PC-3 (cell line): Measurements from ENCODE around the gene THEM4. TPM values are rescaled to one million over a fixed set of nuclear protein-coding genes. Genes with fewer than 3 reads are reported as not detected.
A peak's percentile ranks its signal among the peaks of the same experiment; 100 is the strongest.

Experiments
- ATAC-seq: fragments of 200-7000 bp; cut with Tn5 transposase; 2 replicates; pipeline ENCODE4 v1.9.1; 2020; ENCODE audit warnings: mild to moderate bottlenecking, moderate library complexity
- BruUV-seq: library from RNA; stranded (reverse); fragments of 400-500 nt; replicated peaks from 2 replicates; lab custom pipeline; 2021; lab: Mats Ljungman, UMichigan
- CTCF ChIA-PET: fragments of 300-600 bp; sonication (Branson Sonifier 250); formaldehyde crosslinking; loops from one replicate; lab custom pipeline; 2022; ENCODE audit warnings: antibody characterized with exemption; lab: Charles Lee
- POLR2A ChIA-PET: fragments of 300-600 bp; sonication (Branson Sonifier 250); formaldehyde crosslinking; loops from one replicate; lab custom pipeline; 2022; ENCODE audit warnings: antibody characterized with exemption; ENCODE audit not compliant: unreplicated experiment; lab: Charles Lee
- DNase-seq: peaks from one replicate; pipeline ENCODE4 v3.0.0-alpha.2; 2015
- H2AFZ ChIP-seq: fragments of 300-600 bp; sonication (generic); 2 replicates; pipeline ENCODE4 v1.6.0; 2016; ENCODE audit warnings: antibody characterized with exemption, low read length
- H3F3A ChIP-seq: fragments of 300-600 bp; sonication (generic); one replicate; pipeline ENCODE4 v1.6.0; 2017; ENCODE audit warnings: antibody characterized with exemption, low read length, control low read depth, mild to moderate bottlenecking; ENCODE audit not compliant: unreplicated experiment
- H3K27ac ChIP-seq: fragments of 300-600 bp; sonication (generic); 2 replicates; pipeline ENCODE4 v1.5.1; 2016; ENCODE audit warnings: mild to moderate bottlenecking, low read length
- H3K27me3 ChIP-seq: fragments of 300-600 bp; sonication (generic); 2 replicates; pipeline ENCODE4 v1.6.1; 2016; ENCODE audit warnings: low read length, mixed read lengths
- H3K36me3 ChIP-seq: fragments of 300-600 bp; sonication (generic); 2 replicates; pipeline ENCODE4 v1.6.1; 2016; ENCODE audit warnings: low read depth, mixed run types, low read length, mixed read lengths
- H3K4me1 ChIP-seq: fragments of 300-600 bp; sonication (generic); 2 replicates; pipeline ENCODE4 v1.5.1; 2016; ENCODE audit warnings: low read length; ENCODE audit not compliant: insufficient read depth
- H3K4me2 ChIP-seq: fragments of 300-600 bp; sonication (generic); 2 replicates; pipeline ENCODE4 v1.6.0; 2016; ENCODE audit warnings: low read length
- H3K4me3 ChIP-seq: fragments of 300-600 bp; sonication (generic); 2 replicates; pipeline ENCODE4 v1.5.1; 2016; ENCODE audit warnings: mild to moderate bottlenecking, low read length, mixed read lengths
- H3K79me2 ChIP-seq: fragments of 300-600 bp; sonication (generic); 2 replicates; pipeline ENCODE4 v1.6.1; 2017; ENCODE audit warnings: low read length, mixed read lengths
- H3K9ac ChIP-seq: fragments of 300-600 bp; sonication (generic); 2 replicates; pipeline ENCODE4 v1.6.0; 2016; ENCODE audit warnings: mild to moderate bottlenecking, low read length
- H3K9me2 ChIP-seq: fragments of 300-600 bp; sonication (generic); replicated peaks from 2 replicates; pipeline ENCODE4 v1.6.1; 2016; ENCODE audit warnings: mixed run types, low read length, mixed read lengths
- H3K9me3 ChIP-seq: fragments of 300-600 bp; sonication (generic); 2 replicates; pipeline ENCODE4 v1.6.1; 2016; ENCODE audit warnings: low read length, mixed read lengths
- H4K20me1 ChIP-seq: fragments of 300-600 bp; sonication (generic); 2 replicates; pipeline ENCODE4 v1.6.1; 2016; ENCODE audit warnings: low read length, mixed read lengths
- EZH2 ChIP-seq: fragments of 300-600 bp; sonication (generic); IDR thresholded peaks from one replicate; pipeline ENCODE4 v1.6.1; 2017; ENCODE audit warnings: antibody characterized with exemption, mild to moderate bottlenecking, low read length; ENCODE audit not compliant: unreplicated experiment
- EZH2phosphoT487 ChIP-seq: fragments of 300-600 bp; sonication (generic); IDR thresholded peaks from 2 replicates; pipeline ENCODE4 v1.6.1; 2018; ENCODE audit warnings: mild to moderate bottlenecking, antibody characterized with exemption, low read length, borderline replicate concordance
- intact Hi-C: fragments of 100-400 bp; cut with micrococcal nuclease; formaldehyde crosslinking; loops from 2 replicates; pipeline ENCODE4 v1.9.0; 2023
- total RNA-seq: library from RNA; depleted of rRNA; stranded (reverse); fragments of >200 nt; gene quantifications from 2 replicates; pipeline ENCODE4 v1.2.3, GENCODE V29; 2014
- TF ChIP-seq, protein P1 (sequence below): fragments of 300-600 bp; sonication (generic); conservative IDR thresholded peaks from 2 replicates; pipeline ENCODE4 v1.5.1; 2017; ENCODE audit warnings: antibody characterized with exemption, low read depth, mild to moderate bottlenecking, low read length

Gene THEM4
- total RNA-seq, 1 experiment from 2014 or later = 18.1 TPM

DNA sequence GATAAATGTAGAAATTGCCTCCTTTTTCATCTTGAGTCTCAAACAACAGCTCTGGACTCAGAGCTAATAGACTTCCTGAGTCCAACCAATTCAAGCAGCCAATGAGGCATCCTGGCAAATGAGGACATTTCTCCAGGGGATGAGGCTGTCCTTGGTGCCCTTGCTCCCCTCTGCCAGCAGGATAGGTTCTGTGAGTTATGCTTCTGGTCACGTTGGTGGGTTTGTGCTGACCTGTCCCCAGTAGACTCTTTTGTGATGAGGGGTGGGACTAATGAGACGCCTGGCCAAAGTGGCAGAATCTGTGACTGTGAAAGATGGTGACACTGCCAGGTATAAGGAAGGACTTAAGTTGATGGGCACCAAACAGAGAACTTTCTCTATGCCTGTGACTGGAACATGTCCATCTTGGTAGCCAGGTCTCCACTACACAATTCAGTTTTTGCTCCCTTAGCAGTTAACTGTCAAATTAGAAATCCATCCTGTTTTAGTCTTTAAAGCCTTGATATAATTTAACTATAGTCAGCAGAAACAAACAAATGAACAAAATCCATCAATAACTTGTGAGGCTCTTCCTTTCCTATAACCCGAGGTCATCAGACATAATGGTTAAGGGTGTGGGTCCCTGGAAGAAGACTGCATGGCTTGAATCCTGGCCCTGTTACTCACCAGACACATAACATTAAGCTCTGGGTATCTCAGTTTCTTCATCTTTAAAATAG lies 35.7 kb upstream of the THEM4 start:
- H3K79me2 ChIP-seq = no peaks in the 10 kb centered on the region
- intact Hi-C loops = loop anchor here (5.0 kb wide), 1 partner anchor 58 kb away; no protein-coding TSS in a partner anchor
- no peak overlapping the region; the same call in 1 of the 2 replicates for H2AFZ ChIP-seq
- ChIA-PET CTCF (interaction anchor here (1.5 kb wide), 1 partner anchor 9 kb away, joined by 8 read pairs; no protein-coding TSS in a partner anchor), POLR2A (interaction anchor here (0.6 to 0.7 kb wide), 3 partner anchors 10 to 46 kb away, joined by 3 read pairs; no protein-coding TSS in a partner anchor)
- peaks cover 55% of the 10 kb centered on the region for H3K4me1 ChIP-seq
- H4K20me1 ChIP-seq = no peaks in the 10 kb centered on the region
- TSS peak; percentile 81 for BruUV-seq
- H3F3A ChIP-seq = peaks cover 9% of the 10 kb centered on the region
- H3K27me3 ChIP-seq = no peaks in the 10 kb centered on the region
- TF ChIP-seq, protein P1, sequence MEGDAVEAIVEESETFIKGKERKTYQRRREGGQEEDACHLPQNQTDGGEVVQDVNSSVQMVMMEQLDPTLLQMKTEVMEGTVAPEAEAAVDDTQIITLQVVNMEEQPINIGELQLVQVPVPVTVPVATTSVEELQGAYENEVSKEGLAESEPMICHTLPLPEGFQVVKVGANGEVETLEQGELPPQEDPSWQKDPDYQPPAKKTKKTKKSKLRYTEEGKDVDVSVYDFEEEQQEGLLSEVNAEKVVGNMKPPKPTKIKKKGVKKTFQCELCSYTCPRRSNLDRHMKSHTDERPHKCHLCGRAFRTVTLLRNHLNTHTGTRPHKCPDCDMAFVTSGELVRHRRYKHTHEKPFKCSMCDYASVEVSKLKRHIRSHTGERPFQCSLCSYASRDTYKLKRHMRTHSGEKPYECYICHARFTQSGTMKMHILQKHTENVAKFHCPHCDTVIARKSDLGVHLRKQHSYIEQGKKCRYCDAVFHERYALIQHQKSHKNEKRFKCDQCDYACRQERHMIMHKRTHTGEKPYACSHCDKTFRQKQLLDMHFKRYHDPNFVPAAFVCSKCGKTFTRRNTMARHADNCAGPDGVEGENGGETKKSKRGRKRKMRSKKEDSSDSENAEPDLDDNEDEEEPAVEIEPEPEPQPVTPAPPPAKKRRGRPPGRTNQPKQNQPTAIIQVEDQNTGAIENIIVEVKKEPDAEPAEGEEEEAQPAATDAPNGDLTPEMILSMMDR = no peak
- TF ChIP-seq EZH2phosphoT487 (no peak), EZH2 (no peak)
- peak overlapping the region; percentile 96 for H3K27ac ChIP-seq
- peak overlapping the region; percentile 87 for H3K9ac ChIP-seq
- no peaks in the 10 kb centered on the region for H3K36me3 ChIP-seq
- H3K9me2 ChIP-seq = no peaks in the 10 kb centered on the region
- peak overlapping the region; percentile 83 for H3K4me2 ChIP-seq
- no peaks in the 10 kb centered on the region for H3K9me3 ChIP-seq
- no peak for DNase-seq
- peak overlapping the region; percentile 23; the same call in 1 of the 2 replicates for H3K4me3 ChIP-seq
- no peak for ATAC-seq

DNA sequence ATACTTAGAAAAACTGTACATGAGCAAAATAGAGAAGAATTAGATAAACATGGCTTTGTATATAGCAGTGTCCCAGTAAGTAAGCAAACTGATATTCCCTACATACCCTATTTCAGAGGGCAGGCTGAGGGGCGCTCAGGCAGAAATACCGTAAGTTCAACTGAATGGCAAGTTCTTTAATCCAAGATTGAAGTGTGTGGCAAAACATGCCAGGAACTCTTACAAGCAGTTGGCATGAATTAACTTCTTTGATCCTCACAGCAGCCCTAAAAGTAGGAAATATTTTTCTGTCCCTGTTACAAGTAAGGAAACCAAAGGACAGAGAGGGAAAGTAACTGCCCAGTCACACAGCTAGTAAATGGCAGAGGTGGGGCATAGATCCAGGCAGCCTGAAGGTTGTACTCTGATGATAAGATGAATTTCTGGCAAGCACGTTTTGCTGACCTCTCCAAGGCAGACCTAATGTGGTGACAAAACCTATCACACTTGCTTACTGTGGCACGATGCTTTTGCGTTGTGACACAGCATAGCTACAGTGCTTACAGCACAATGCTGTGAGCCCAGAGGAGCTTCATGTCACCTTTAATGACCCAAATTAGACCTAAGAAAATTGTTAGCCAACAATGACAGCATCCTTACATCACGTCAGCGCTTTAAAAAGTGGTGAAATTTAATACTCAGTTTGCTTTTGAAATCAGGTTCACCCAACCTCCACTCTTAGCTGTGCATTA lies 35.0 kb upstream of the THEM4 start:
- Histone ChIP-seq H2AFZ (no peak overlapping the region), H3K4me2 (peak overlapping the region; percentile 83; the same call in 1 of the 2 replicates), H3K36me3 (no peaks in the 10 kb centered on the region), H3K4me1 (peaks cover 55% of the 10 kb centered on the region), H3K9ac (peak overlapping the region; percentile 87; the same call in 1 of the 2 replicates), H3K27me3 (no peaks in the 10 kb centered on the region), H4K20me1 (no peaks in the 10 kb centered on the region), H3K9me2 (no peaks in the 10 kb centered on the region), H3F3A (peaks cover 9% of the 10 kb centered on the region), H3K79me2 (no peaks in the 10 kb centered on the region), H3K9me3 (no peaks in the 10 kb centered on the region), H3K27ac (peak overlapping the region; percentile 96), H3K4me3 (no peak overlapping the region)
- intact Hi-C loops = no loop called here
- POLR2A ChIA-PET = interaction anchor here (0.6 to 0.7 kb wide), 2 partner anchors 9 to 47 kb away, joined by 3 read pairs; no protein-coding TSS in a partner anchor
- ATAC-seq (no peak), DNase-seq (no peak)
- TF ChIP-seq EZH2 (no peak), EZH2phosphoT487 (no peak)
- TF ChIP-seq, protein P1 = no peak
- CTCF ChIA-PET = interaction anchor here (1.5 kb wide), 1 partner anchor 8 kb away, joined by 8 read pairs; no protein-coding TSS in a partner anchor
- no TSS peak for BruUV-seq
